Activated naive CD4-positive, alpha-beta T cell treated with Interleukin-2 at 50 U/mL for 16 hours (primary cell): Measurements from ENCODE around the gene PDE6G.

Experiments
- DNase-seq: peaks from one replicate; pipeline ENCODE4 v3.0.0-alpha.2; 2020

PDE6G gene

DNA sequence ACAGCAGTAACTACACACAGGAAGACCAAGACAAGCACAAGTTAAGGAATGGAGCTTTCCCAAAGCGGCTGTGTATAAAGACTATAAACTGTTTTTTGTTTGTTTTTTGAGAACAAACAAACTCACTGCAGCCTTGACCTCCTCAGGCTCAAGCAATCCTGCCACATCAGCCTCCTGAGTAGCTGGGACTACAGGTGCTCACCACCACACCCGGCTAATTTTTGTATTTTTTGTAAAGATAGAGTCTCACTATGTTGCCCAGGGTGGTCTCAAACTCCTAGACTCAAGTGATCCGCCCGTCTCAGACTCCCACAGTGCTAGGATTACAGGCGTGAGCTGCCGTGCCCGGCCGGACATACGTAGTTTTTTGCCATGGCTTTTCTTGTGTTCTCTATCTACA is 4.1 kb upstream of the PDE6G start:
- DNase-seq, result no peak

DNA sequence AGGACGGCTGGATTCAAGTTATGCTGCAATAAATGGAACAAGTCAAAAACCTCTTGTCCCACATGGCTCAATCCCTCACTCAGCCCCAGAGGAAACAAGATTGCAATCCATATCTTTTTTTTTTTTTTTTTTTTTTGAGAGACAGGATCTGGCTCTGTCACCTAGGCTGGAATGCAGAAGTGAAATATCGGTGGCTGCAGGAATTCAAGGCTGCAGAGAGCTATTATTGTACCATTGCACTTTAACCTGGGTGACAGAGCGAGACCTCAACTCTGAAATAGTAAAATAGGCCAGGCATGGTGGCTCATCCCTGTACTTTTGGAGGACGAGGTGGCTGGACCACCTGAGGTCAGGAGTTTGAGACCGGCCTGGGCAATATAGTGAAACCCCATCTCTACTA is 2.7 kb upstream of the PDE6G start:
- DNase-seq, result no peak

DNA sequence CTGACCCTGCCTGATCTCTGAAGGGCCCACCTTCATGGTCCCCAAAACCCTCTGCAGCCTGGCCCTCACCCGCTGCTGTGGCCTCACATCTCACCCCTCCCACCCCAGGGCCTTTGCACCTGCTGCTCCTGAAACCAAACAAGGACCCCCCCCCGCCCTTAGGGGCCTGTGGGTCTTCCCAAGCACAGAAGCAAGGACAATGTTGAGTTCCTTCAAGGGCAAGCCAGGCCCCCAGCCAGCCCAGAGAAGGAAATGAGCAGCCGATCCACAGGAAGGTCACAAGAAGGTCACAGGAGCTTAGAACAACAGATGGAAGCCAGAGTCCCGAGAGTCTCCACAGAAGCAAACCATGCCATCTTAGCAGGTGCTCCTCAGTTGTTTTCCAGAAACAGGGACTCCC is 493 bp upstream of the PDE6G start:
- DNase-seq, result no peak

DNA sequence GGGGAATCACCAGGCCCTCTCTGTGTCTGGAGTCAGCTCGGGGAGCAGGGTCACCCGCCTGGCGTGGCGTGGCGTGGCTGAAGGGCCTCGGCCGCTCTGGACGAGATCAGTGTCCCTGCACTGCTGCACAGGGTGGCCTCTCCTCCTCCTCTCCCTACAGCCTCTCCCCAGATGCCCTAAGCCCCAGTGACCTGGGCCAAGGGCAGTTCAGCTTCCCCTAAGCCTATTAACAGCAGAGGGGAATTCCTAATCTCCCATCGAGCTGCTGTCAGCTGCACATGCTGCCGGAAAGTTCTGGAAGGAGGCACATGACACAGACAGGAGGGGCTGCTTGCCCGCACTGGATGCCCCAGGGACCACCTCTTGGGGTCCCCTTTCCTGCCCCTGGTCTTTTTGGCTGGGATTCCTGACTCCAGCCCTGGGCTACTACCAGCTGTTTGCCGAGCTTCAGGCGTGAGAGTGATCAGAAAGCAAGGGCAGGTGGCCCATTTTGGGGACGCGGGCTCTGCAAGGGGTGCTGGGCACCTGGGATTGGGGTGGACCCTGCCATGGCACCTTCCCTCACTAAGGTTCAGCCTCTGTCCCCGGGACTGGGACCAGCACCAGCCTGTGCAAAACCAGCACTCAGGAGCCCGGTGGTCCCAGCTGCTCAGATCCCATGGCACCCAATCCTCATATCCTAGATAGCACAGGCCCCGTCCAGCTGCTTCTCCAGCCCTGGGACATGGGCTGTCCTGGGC is 794 bp downstream of the PDE6G start:
- DNase-seq, result no peak

DNA sequence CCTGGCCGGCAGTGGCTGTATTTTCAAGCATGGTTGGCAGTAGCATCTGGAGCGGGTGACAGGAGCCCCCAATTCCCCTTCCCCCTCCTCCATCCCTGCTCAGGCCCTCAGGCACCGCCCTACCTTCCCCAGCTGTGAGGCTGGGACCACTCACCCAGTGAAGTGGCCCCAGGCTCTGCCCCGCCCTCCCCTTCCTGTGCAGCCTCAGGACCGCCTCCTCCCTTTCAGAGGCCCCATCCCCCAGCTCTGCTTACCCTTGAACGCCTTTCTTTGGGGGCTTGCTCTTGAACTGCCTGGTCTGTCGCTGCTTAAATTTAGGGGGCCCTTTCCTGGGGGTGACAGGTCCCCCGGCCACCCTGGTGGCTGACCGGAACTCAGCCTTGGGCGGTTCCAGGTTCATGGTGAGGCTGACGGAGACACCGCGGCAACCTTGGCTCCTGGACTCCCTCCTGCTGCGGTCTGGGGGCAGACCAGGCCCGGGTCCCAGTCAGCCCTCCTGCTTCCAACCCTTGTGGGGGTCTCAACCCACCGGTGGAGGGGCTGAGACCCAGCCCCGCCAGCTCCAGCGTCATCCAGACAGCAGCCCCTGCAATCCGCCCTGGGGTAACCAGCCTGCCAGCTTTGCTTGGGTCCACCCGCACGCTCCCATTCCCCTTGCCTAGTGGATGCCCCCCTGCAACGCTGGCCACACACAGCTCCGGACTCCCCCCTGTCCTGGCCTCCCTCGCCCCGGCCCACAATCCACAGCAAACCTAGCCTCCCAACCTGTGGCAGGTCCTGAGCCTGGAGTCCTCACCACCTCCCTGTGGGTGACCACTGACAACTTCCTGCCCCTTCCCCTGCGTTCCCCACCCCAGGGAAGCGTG is 3.2 kb downstream of the PDE6G start:
- no peak for DNase-seq

DNA sequence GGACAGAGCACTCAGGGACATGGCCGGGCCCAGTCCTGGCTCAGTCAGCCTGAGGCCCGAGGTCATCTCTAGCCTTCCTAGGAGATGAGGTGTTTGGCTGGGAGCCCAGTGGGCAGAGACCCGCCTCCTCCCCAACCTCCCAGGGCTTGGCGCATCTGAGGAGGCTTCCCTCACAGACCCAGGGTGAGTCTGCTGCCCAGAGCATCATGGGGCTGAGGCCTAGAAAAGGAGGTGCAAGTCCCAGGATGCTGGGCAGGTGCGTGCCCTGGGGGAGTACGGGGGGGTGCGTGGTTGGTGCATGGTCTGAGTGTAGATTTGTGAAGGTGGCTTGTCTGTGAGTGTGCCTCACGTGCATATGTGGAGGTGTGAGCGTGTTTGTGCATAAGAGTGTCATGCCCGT is 4.7 kb downstream of the PDE6G start:
- no peak for DNase-seq

DNA sequence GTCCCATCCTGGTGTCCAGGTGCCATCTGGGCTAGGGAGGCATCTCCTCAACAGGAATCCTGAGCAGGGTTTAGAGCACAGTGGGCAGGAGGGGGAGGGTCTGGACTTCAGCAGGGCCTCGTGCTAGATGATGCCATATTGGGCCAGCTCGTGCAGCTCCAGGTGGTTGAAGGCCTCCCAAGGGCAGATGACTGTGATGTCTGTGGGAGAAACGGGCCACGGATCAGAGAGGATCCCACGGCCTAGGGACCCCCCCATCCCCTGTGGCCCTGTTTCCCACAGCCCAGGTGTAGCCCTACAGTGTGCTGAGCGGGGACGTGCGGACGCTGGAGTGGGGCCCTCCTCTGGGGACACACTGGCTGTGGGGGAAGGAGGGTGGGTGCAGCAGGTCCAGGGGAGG is 5.4 kb downstream of the PDE6G start:
- no peak for DNase-seq

DNA sequence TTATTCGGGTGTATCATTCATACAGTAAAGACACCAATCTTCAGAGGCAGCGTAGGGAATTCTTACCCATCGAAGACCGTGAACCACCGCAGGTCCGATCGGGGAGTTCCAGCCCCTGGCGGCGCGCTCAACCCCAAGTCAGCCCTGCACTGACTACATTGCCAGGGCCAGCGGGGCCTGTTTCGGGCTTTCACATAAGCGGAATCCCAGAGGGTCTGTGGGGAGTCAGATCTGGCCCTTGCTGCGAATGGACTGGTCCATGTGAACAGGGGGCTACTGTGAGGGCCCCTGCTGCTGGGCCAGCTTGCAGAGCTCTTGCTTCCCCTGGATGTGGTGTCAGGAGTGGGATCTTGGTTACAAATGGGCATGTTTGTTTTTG is 7.6 kb downstream of the PDE6G start:
- DNase-seq, result no peak

DNA sequence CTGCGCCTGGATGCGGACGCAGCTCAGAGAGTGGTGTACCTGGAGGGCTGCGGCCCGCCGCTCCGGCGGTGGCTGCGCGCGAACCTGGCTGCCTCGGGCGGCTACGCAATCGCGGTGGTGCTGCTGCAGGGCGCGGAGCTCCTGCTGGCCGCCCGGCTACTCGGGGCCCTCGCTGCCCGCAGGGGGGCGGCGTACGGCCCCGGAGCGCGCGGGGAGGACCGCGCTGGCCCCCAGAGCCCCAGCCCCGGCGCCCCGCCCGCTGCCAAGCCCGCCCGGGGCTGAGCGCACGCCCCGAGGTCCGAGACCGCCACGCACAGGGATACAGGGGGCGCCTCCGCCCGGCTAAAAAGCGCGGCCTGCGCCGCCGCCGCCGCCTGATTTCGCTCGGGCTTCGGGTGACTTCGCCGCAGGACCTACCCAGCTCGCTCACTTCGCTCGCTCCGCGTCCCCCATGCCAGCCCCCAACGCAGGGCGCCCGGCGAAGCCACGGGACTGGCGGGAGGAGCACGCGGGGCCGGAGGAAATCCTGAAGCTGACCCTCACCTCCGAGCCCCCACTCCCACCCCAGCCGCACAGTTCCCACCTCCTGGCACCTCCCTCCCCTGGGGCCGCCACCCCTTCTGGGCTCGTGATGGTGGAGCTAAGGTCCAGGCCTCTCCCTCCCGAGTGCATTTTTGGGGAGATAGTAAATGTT is 8.2 kb downstream of the PDE6G start:
- no peak for DNase-seq

DNA sequence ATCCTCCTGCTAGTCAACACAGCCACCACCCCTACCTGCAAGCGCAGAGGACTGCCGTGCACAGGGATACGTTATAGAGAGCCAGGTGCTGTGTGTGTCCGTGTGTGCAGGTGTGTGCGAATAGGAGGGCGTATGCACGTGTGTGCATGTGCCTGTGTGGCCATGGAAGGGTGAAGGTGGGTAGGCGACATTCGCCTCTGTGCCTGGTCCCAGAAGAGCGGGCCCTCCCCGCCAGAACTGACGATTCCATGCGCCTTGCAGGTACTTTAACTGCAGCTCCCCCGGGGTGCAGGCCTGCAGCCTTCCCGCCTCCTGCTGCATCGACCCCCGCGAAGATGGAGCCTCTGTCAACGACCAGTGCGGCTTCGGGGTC is 8.7 kb downstream of the PDE6G start:
- no peak for DNase-seq

DNA sequence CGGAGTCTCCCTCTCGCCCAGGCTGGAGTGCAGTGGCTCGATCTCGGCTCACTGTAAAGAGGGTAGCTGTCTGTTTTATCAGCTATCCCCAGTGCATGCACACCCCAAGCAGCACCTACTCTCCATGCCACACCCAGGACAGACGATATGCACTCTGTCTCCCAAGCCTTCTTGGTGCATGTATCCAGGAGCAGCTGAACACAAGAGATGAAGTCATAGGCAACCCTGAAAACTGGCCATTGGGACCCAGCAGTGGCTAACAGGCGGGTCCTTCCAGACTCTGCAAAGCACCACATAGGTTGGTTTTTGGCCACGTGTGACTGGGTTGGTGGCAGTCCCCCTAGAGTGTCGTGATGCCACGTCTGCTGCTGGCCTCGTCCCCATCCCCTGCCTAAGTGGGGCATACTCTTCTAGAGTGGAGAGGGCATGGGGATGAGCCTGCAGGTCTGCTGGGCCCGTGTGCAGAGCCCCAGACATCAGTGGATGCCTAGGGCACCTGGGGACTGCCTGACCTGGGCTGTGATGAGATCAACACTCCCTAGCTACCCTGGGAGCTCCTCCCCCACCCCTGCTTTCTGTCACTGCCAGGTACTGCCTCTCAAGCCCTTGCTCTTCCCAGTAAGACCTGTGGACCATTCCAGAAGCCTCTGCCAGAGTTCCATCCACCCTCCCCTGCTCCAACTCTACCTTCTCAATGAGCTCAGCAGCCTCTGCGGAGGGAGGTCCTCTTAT is 9.3 kb downstream of the PDE6G start:
- no peak for DNase-seq

DNA sequence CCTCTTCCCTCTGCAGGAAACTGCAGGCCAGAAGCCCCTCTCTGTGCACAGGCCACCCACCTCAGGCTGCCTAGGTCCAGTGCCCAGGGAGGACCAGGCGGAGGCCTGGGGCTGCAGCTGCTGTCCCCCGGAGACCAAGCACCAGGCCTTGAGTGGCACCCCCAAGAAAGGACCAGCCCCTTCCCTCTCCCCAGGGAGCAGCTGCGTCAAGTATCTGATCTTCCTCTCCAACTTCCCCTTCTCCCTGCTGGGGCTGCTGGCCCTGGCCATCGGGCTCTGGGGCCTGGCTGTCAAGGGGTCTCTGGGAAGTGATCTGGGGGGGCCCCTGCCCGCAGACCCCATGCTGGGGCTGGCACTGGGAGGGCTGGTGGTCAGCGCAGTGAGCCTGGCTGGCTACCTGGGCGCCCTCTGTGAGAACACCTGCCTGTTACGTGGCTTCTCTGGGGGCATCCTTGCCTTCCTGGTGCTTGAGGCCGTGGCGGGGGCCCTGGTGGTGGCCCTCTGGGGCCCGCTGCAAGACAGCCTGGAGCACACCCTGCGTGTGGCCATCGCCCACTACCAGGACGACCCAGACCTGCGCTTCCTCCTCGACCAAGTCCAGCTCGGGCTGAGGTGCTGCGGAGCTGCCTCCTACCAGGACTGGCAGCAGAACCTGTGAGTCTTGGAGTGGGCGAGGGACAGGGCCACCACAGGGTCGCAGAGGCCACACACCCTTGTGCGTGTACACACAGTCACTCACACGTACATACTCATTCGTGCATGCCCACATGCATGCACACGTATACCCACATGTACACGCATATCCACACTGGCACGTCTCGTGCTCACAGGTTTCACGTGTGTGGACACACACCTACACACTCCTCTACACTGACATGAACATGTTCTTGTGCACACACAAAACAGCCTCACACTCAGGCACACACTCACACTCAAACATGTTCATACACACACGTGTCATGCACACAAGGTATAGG is 11.1 kb downstream of the PDE6G start:
- DNase-seq, result no peak

DNA sequence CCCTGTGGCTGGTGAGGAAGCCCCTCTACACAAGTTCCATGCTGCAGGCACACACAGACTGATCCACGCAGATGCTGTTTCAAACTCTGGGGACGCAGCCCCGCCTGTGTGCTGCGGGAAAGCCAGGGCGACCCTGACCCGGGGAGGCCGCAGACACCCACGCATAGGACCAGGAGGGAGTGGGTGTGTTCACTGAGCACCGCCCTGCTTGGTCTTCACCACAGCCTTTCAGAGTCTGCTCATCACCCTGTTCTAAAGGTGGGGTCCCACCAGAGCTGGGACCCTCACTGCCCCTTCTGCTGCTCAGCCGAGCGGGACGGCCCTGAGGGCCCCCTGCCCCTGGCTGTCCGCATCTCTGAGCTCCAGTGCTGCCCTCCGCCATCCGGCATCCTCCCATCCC is 11.8 kb downstream of the PDE6G start:
- DNase-seq, result no peak

DNA sequence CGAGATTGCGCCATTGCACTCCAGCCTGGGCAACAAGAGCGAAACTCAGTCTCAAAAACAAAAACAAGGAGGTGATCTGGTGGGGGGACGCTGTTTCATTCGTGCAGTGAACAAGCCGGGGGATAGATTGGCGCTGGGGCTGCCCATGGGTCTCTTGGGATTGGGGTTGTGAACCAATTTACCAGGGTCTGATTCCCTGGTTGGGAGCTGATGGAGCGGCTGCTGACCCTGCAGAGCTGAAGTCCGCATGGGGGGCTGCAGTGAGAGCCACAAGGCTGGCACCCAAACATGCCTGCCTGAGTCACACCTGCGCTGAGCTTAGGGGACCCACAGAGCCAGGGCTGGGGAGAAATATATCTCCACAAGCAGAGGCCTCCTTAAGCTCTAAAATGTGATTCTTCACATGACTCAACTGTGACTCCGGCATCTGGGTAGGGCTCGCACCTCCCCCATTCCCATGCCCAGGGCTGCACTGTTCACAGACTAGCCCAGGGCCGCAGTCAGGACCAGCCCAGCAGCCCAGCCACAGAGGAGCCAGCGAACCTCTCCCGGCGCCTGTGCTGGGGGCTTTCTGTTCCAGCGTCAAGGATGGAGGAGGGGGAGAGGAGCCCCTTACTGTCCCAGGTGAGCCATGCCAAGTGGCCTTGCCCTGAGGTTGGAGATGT is 14.4 kb downstream of the PDE6G start:
- DNase-seq, result no peak

DNA sequence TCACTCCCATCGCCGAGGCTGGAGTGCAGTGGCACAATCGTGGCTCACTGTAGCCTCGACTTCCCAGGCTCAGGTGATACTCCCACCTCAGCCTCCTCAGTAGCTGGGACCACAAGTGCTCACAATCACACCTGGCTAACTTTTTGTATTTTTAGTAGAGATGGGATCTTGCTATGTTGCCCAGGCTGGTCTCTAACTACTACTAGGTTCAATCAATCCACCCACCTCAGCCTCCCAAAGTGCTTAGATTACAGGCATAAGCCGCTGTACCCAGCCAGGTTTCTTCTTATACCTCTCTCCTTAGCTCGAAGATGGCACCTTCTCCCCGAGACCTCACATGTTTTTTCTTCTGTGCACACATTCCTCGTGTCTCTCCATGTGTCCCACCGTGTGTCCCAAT is 16.3 kb downstream of the PDE6G start:
- no peak for DNase-seq

DNA sequence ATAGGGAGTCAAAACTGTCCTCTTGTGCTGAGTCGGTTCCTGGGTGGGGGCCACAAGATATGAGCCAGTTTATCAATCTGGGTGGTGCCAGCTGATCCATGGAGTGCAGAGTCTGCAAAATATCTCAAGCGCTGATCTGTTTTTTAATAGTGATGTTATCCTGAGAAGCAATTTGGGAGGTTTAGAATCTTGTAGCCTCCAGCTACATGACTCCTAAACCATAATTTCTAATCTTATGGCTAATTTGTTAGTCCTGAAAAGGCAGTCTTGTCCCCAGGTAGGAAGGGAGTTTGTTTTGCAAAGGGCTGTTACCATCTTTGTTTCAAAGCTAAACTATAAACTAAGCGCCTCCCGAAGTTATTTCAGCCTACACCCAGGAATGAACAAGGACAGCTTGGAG is 17.7 kb downstream of the PDE6G start:
- DNase-seq, result no peak

DNA sequence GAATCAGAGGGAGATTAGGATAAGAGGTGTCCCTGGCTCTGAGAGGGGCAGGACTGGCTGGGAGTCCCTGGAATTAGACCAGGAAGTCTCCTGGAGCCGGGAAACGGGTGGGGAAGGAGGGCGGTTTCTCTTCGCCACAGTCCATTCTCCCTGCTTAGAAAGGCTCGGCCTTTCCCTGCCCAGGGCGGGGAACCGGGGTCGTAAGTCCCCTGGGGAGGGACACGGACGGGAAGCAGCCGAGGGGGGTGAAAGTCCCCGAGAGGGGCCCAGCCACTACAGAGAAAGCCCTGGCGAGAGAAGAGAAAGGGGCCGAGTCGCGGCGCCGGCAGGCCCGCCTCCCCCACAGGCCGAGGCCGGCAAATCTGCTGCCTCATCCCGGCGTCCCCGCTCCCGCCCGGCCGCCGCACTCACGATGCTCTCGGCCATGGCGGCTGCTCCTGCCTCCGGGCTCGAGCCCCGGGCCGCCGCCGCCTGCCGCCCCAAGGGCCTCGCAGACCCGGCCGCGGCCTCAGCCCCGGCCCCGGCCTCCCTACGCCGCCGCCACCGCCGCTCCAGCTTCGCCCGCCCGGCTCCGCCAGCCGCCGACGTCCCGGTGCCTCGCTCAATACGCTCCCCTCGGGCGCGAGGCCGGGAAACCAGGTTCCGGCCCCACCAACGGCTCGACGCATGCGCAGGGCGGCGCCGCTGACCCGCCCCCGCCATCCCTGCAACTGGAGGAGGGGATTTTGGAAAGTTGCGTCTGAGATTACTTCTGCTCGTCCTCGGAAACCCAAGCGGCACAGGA is 19.6 kb downstream of the PDE6G start, which contains the start of the genes NPLOC4 and TSPAN10:
NPLOC4 (minus strand) TSS at position 608 of the 784 bp plus-strand sequence; CDS start at position 426, 182 bp downstream.
TSPAN10 (plus strand) TSS at position 692 of the 784 bp plus-strand sequence. CDS start 5,217 bp downstream, outside the sequence.
- DNase-seq, result peak; percentile 84

DNA sequence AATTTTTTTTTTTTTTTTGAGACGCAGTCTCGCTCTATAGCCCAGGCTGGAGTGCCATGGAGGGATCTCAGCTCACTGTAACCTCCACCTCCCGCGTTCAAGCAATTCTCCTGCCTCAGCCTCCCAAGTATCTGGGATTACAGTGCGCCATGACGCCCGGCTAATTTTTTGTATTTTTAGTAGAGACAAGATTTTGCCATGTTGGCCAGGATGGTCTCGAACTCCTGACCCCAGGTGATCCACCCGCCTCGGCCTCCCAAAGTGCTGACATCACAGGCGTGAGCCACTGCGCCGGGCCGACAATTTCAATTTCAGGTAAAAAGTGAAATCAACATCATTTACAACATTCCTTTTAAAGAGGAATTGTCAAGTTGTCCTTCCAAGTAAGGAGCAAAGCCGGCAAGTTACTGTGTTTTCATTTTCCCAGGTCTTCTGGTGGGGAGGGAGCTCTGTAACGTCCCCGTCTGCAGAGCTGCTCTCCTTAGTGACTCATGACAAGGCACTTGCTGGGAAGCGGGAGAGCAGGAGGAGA is 20.3 kb downstream of the PDE6G start:
- no peak for DNase-seq

DNA sequence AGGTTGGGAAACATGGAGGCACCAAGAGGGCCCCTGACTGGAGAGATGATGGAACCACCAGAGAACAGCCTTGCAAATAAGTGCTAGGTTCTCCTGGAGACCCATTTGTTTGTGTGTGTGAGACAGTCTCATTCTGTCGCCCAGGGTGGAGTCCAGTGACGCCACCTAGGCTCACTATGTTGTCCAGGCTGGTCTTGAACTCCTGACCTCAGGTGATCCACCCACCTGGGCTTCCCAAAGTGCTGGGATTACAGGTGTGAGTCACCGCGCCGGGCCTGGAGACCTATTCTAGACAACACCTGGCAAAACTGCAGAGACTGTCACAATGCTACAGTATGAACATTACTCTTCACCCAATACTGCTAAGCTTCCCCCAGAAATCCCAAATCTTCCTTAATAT is 20.9 kb downstream of the PDE6G start:
- DNase-seq, result no peak

DNA sequence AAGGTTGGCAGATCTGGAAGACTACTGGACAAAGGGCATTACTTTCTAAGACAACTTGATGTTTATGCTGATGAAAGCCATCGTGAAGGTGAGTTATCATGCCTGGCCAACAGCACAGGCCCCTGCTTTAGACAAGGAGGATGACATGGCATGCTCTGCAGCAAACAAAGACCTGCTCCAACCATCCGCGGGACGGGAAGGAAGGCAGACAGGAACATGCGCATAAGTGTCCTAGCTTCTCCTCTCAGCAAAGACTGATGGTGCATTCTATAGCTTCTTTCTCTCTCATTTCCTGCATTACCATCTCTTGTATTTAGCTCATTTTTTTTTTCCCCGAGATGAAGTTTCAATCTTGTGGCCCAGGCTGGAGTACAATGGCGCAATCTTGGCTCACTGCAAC is 24.9 kb downstream of the PDE6G start:
- no peak for DNase-seq
